Sigmoid colon (tissue), 7 donors: ENCODE data around the gene VGLL4. TPM values are rescaled to one million over a fixed set of nuclear protein-coding genes. Genes with fewer than 3 reads are reported as not detected.

Experiments
- DNase-seq: peaks from one replicate; pipeline ENCODE4 v3.0.0-alpha.2; 2019
- H3K27ac ChIP-seq, 4 donors: fragments of 200-600 bp; sonication (generic); one replicate each; pipeline ENCODE4 v1.5.1; 2016 to 2019; ENCODE audit warnings: mild to moderate bottlenecking in 1 of 4
- H3K27me3 ChIP-seq, 3 donors: fragments of 200-600 bp; sonication (generic); one replicate each; pipeline ENCODE4 v1.5.1; 2019; ENCODE audit warnings: mild to moderate bottlenecking in 1 of 3
- H3K36me3 ChIP-seq, 4 donors: fragments of 200-600 bp; sonication (generic); one replicate each; pipeline ENCODE4 v1.5.1; 2016 to 2019
- H3K4me1 ChIP-seq, 4 donors: fragments of 200-600 bp; sonication (generic); one replicate each; pipeline ENCODE4 v1.5.1; 2017 to 2019
- H3K4me3 ChIP-seq, 4 donors: fragments of 200-600 bp; sonication (generic); one replicate each; pipeline ENCODE4 v1.5.1; 2017 to 2019; ENCODE audit warnings: mild to moderate bottlenecking in 2 of 4, moderate library complexity in 1 of 4
- H3K9me3 ChIP-seq, 4 donors: fragments of 200-600 bp in 3 of 4; sonication (generic) in 3 of 4; one replicate each; pipeline versions ENCODE4 v1.5.1 to v1.6.1; 2013 to 2019
- CTCF ChIP-seq, 4 experiments: fragments of 450-650 bp in 3 of 4; fragments of 200-600 bp in 1 of 4; IDR thresholded peaks; one replicate each; pipeline ENCODE4 v1.5.1; 2016 to 2019; ENCODE audit warnings: antibody characterized with exemption in 4 of 4, mild to moderate bottlenecking in 3 of 4, moderate library complexity in 2 of 4
- EP300 ChIP-seq, 4 donors: sonication (generic); formaldehyde crosslinking; IDR thresholded peaks; one replicate each; pipeline ENCODE4 v1.6.1; 2017; ENCODE audit warnings: antibody characterized with exemption in 4 of 4
- POLR2A ChIP-seq, 2 donors: fragments of 450-650 bp; IDR thresholded peaks; one replicate each; pipeline ENCODE4 v1.6.1; 2016; ENCODE audit warnings: antibody characterized with exemption in 2 of 2, mild to moderate bottlenecking in 2 of 2, moderate library complexity in 2 of 2
- POLR2AphosphoS5 ChIP-seq, 4 donors: sonication (generic); formaldehyde crosslinking; IDR thresholded peaks; one replicate each; pipeline ENCODE4 v1.6.1; 2017; ENCODE audit warnings: antibody characterized with exemption in 4 of 4
- WGBS, 2 donors: extraction: QIAGEN DNeasy Blood & Tissue Kit; methylation state at CpG; one replicate each; pipeline ENCODE4 v1.1.7; 2013; 5-methylcytosine and 5-hydroxymethylcytosine counted together
- intact Hi-C: fragments of 100-400 bp; cut with DNase I; formaldehyde crosslinking; loops from one replicate; pipeline ENCODE4 v1.15.1; 2023
- polyA plus RNA-seq, 3 donors: library from polyadenylated mRNA; stranded (reverse); fragments of 200-250 nt; gene quantifications; one replicate each; pipeline ENCODE4 v1.2.3, GENCODE V29; 2013
- total RNA-seq, 4 donors: library from RNA; depleted of rRNA; stranded (reverse); fragments of >200 nt; gene quantifications; one replicate each; pipeline ENCODE4 v1.1.0, GENCODE V29; 2016
- donor health status: healthy with polysubstance abuse.
- donor health status: Bipolar disorder and iron deficiency.
- donor health status: healthy.

The VGLL4 gene
- total and polyA plus RNA-seq, 7 donors = 26.4 to 56.5 (median 41.5) TPM

GRCh38 chr3:11555211-11555782 lies 88.4 kb downstream of the VGLL4 start:
- Histone ChIP-seq H3K36me3 (peaks cover 0 to 15% (median 6%) of the 10 kb centered on the region in 4 donors), H3K9me3 (no peaks in the 10 kb centered on the region), H3K27ac (peak overlapping the region in 3 of 4 donors; percentile 25 to 81 (median 78)), H3K4me1 (peaks cover 0 to 64% (median 45%) of the 10 kb centered on the region in 4 donors), H3K4me3 (no peak overlapping the region), H3K27me3 (no peaks in the 10 kb centered on the region)
- no peak for TF ChIP-seq POLR2AphosphoS5 (IDR thresholded peaks at IDR 0.05)
- TF ChIP-seq POLR2A (IDR thresholded peaks at IDR 0.05) = no peak
- no peak for TF ChIP-seq CTCF (IDR thresholded peaks at IDR 0.05)
- no peak for TF ChIP-seq EP300 (IDR thresholded peaks at IDR 0.05)
- intact Hi-C loops = no loop called here
- 90 to 92% methylated on average over 13 of the region's 13 CpGs for WGBS, 2 donors
- DNase-seq = no peak

- peak; percentile 63 for DNase-seq
- no peak for TF ChIP-seq POLR2AphosphoS5 (IDR thresholded peaks at IDR 0.05)
- no peak for TF ChIP-seq EP300 (IDR thresholded peaks at IDR 0.05)
- TF ChIP-seq POLR2A (IDR thresholded peaks at IDR 0.05) = no peak
- no peak for TF ChIP-seq CTCF (IDR thresholded peaks at IDR 0.05)
- Histone ChIP-seq H3K9me3 (no peaks in the 10 kb centered on the region), H3K4me1 (peaks cover 0 to 57% (median 40%) of the 10 kb centered on the region in 4 donors), H3K36me3 (peaks cover 0 to 15% (median 6%) of the 10 kb centered on the region in 4 donors), H3K4me3 (no peak overlapping the region), H3K27ac (peak overlapping the region; percentile 25 to 81 (median 70)), H3K27me3 (no peaks in the 10 kb centered on the region)
- intact Hi-C loops = no loop called here
- WGBS, 2 donors = 90 to 92% methylated on average over 12 of the region's 12 CpGs
Observed at GRCh38 chr3:11554666-11555065, 89.0 kb downstream of the VGLL4 start.

GRCh38 chr3:11554236-11554610 lies 89.5 kb downstream of the VGLL4 start:
- TF ChIP-seq POLR2AphosphoS5 (IDR thresholded peaks at IDR 0.05) (no peak), CTCF (IDR thresholded peaks at IDR 0.05) (no peak), POLR2A (IDR thresholded peaks at IDR 0.05) (no peak), EP300 (IDR thresholded peaks at IDR 0.05) (no peak)
- no peaks in the 10 kb centered on the region for H3K9me3 ChIP-seq
- H3K4me3 ChIP-seq = no peak overlapping the region
- peaks cover 0 to 13% (median 5%) of the 10 kb centered on the region in 4 donors for H3K36me3 ChIP-seq
- no peak for DNase-seq
- no peaks in the 10 kb centered on the region for H3K27me3 ChIP-seq
- intact Hi-C loops = no loop called here
- H3K27ac ChIP-seq = peak overlapping the region; percentile 12 to 81 (median 38)
- 92 to 94% methylated on average over 3 of the region's 3 CpGs for WGBS, 2 donors
- peaks cover 0 to 53% (median 40%) of the 10 kb centered on the region in 4 donors for H3K4me1 ChIP-seq

GRCh38 chr3:11553436-11554235 lies 90.1 kb downstream of the VGLL4 start:
- Histone ChIP-seq H3K4me1 (peaks cover 0 to 53% (median 41%) of the 10 kb centered on the region in 4 donors), H3K36me3 (peaks cover 0 to 8% (median 4%) of the 10 kb centered on the region in 4 donors), H3K9me3 (no peaks in the 10 kb centered on the region), H3K27ac (peak overlapping the region; percentile 12 to 81 (median 38)), H3K4me3 (no peak overlapping the region), H3K27me3 (no peaks in the 10 kb centered on the region)
- intact Hi-C loops = no loop called here
- DNase-seq = peak; percentile 75
- WGBS, 2 donors = 68 to 78% methylated on average over 17 of the region's 17 CpGs
- peak in 1 of 4 donors; percentile 22 for TF ChIP-seq POLR2AphosphoS5 (IDR thresholded peaks at IDR 0.05)
- no peak for TF ChIP-seq EP300 (IDR thresholded peaks at IDR 0.05)
